Chondrocyte (in vitro differentiated cells): ENCODE measurements around the gene TLDC2. TPM values are rescaled to one million over a fixed set of nuclear protein-coding genes. Genes with fewer than 3 reads are reported as not detected.

Source experiments
- DNase-seq: peaks from one replicate; pipeline ENCODE4 v3.0.0; 2021; ENCODE audit warnings: mixed read lengths, low spot score
- H3K27ac Mint-ChIP-seq: one replicate; pipeline ENCODE4 v1.8.0; 2021; ENCODE audit warnings: mild to moderate bottlenecking, moderate library complexity, mixed read lengths; ENCODE audit not compliant: unreplicated experiment
- H3K27me3 Mint-ChIP-seq: 2 replicates; pipeline ENCODE4 v1.8.0; 2021; ENCODE audit warnings: low read depth, mixed read lengths
- H3K36me3 Mint-ChIP-seq: 2 replicates; pipeline ENCODE4 v1.8.0; 2021; ENCODE audit warnings: low read depth, mixed read lengths
- H3K4me1 Mint-ChIP-seq: 2 replicates; pipeline ENCODE4 v1.8.0; 2021; ENCODE audit warnings: low read depth, mild to moderate bottlenecking, mixed read lengths
- H3K4me3 Mint-ChIP-seq: one replicate; pipeline ENCODE4 v1.8.0; 2021; ENCODE audit warnings: mild to moderate bottlenecking, moderate library complexity, mixed read lengths; ENCODE audit not compliant: unreplicated experiment
- H3K9me3 Mint-ChIP-seq: 2 replicates; pipeline ENCODE4 v1.8.0; 2021; ENCODE audit warnings: low read depth, mixed read lengths
- CTCF ChIP-seq: fragments of 200-600 bp; sonication (generic); IDR thresholded peaks from 2 replicates; pipeline ENCODE4 v1.5.0; 2021; ENCODE audit warnings: antibody characterized with exemption, mild to moderate bottlenecking, moderate library complexity
- total RNA-seq: library from RNA; stranded (reverse); gene quantifications from 3 replicates; pipeline ENCODE4 v1.2.1, GENCODE V29; 2021

The TLDC2 gene
- total RNA-seq, 1 donor from 2014 or later, result not detected

GRCh38 chr20:36883977-36884535 is 8.1 kb downstream of the TLDC2 start:
- H3K27me3 Mint-ChIP-seq, result peaks cover 4% of the 10 kb centered on the region
- H3K36me3 Mint-ChIP-seq, result no peaks in the 10 kb centered on the region
- TF ChIP-seq CTCF, result no peak
- H3K4me3 Mint-ChIP-seq, result no peak overlapping the region
- H3K27ac Mint-ChIP-seq, result no peak overlapping the region
- H3K9me3 Mint-ChIP-seq, result no peaks in the 10 kb centered on the region
- DNase-seq, result no peak
- H3K4me1 Mint-ChIP-seq, result peaks cover 8% of the 10 kb centered on the region

GRCh38 chr20:36885356-36885755 is 9.4 kb downstream of the TLDC2 start:
- H3K4me3 Mint-ChIP-seq, result no peak overlapping the region
- no peak for DNase-seq
- H3K9me3 Mint-ChIP-seq, result no peaks in the 10 kb centered on the region
- peaks cover 8% of the 10 kb centered on the region for H3K4me1 Mint-ChIP-seq
- peaks cover 2% of the 10 kb centered on the region for H3K27me3 Mint-ChIP-seq
- H3K27ac Mint-ChIP-seq, result no peak overlapping the region
- H3K36me3 Mint-ChIP-seq, result no peaks in the 10 kb centered on the region
- peak; percentile 19 for TF ChIP-seq CTCF

GRCh38 chr20:36886859-36887751 is 11.2 kb downstream of the TLDC2 start:
- H3K27ac Mint-ChIP-seq, result no peak overlapping the region
- peak; percentile 94 for DNase-seq
- H3K36me3 Mint-ChIP-seq, result peaks cover 1% of the 10 kb centered on the region
- peaks cover 8% of the 10 kb centered on the region for H3K4me1 Mint-ChIP-seq
- peak; percentile 97 for TF ChIP-seq CTCF
- H3K9me3 Mint-ChIP-seq, result no peaks in the 10 kb centered on the region
- H3K27me3 Mint-ChIP-seq, result peaks cover 2% of the 10 kb centered on the region
- peak overlapping the region; percentile 26 for H3K4me3 Mint-ChIP-seq

GRCh38 chr20:36887752-36888090 is 11.8 kb downstream of the TLDC2 start:
- Mint-ChIP-seq H3K4me1 (peaks cover 8% of the 10 kb centered on the region), H3K27me3 (peaks cover 2% of the 10 kb centered on the region), H3K27ac (no peak overlapping the region), H3K4me3 (no peak overlapping the region), H3K36me3 (peaks cover 3% of the 10 kb centered on the region), H3K9me3 (no peaks in the 10 kb centered on the region)
- peak; percentile 18 for DNase-seq
- no peak for TF ChIP-seq CTCF

- DNase-seq, result peak; percentile 79
- no peaks in the 10 kb centered on the region for H3K27me3 Mint-ChIP-seq
- no peak overlapping the region for H3K4me3 Mint-ChIP-seq
- TF ChIP-seq CTCF, result no peak
- peaks cover 3% of the 10 kb centered on the region for H3K36me3 Mint-ChIP-seq
- H3K9me3 Mint-ChIP-seq, result no peaks in the 10 kb centered on the region
- peaks cover 8% of the 10 kb centered on the region for H3K4me1 Mint-ChIP-seq
- H3K27ac Mint-ChIP-seq, result no peak overlapping the region
Observed at GRCh38 chr20:36888880-36889516, 13.1 kb downstream of the TLDC2 start.
